Measurements from ENCODE around the gene UBA52. TPM values are rescaled to one million over a fixed set of nuclear protein-coding genes. Genes with fewer than 3 reads are reported as not detected.

UBA52 gene
- total and polyA plus RNA-seq, 3 experiments from 2014 or later, result 1,487 to 1,700 (median 1,684) TPM

DNA sequence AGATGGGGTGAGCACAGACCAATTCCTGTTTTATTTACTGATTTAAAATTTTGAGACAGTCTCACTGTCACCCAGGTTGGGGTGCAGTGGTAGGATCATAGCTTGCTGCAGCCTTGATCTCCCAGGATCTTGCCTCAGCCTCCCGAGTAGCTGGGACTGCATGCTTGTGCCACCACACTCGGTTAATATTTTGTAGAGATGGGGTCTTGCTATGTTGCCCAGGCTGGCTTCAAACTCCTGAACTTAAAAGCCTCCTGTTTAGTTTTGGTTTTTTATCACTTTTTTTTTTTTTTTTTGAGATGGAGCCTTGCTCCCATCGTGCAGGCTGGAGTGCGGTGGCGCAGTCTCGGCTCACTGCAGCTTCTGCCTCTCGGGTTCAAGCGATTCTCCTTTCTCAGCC is 4.7 kb downstream of the UBA52 start:
- peaks cover 18% of the 10 kb centered on the region for H3K4me1 ChIP-seq (ENCODE audit: insufficient read depth, low read length)
- no peak overlapping the region for H3K27ac ChIP-seq (ENCODE audit: low read depth, low read length)
- peak overlapping the region in 1 of 8 donors; percentile 66 for H3K27ac Mint-ChIP-seq
- H3K9me3 Mint-ChIP-seq, result no peaks in the 10 kb centered on the region
- CTCF ChIA-PET, result interaction anchor here (1.0 to 1.2 kb wide), 3 partner anchors 10 to 17 kb away, joined by 3 to 4 read pairs (median 3); no protein-coding TSS in a partner anchor
- DNase-seq, result no peak
- peaks cover 0 to 63% (median 15%) of the 10 kb centered on the region in 3 donors for H3K36me3 Mint-ChIP-seq
- no peaks in the 10 kb centered on the region for H3K9me3 ChIP-seq (ENCODE audit: low read length)
- peaks cover 32% of the 10 kb centered on the region for H3K36me3 ChIP-seq (ENCODE audit: insufficient read depth, low read length)
- peaks cover 16 to 30% (median 17%) of the 10 kb centered on the region in 3 donors for H3K4me1 Mint-ChIP-seq
- H3K27me3 ChIP-seq (ENCODE audit: insufficient read depth, low read length, poor library complexity, severe bottlenecking), result no peaks in the 10 kb centered on the region
- no peak overlapping the region for H3K4me3 Mint-ChIP-seq
- no peaks in the 10 kb centered on the region for H3K27me3 Mint-ChIP-seq
- no peak overlapping the region for H3K4me3 ChIP-seq (ENCODE audit: low read length)
- POLR2A ChIA-PET, result interaction anchor here (1.2 kb wide), 1 partner anchor 17 kb away, joined by 3 read pairs; no protein-coding TSS in a partner anchor

GRCh38 chr19:18577365-18577914 is 5.8 kb downstream of the UBA52 start:
- peaks cover 7 to 20% (median 11%) of the 10 kb centered on the region in 3 donors for H3K4me1 Mint-ChIP-seq
- H3K36me3 ChIP-seq (ENCODE audit: insufficient read depth, low read length), result peaks cover 32% of the 10 kb centered on the region
- H3K4me1 ChIP-seq (ENCODE audit: insufficient read depth, low read length), result peaks cover 14% of the 10 kb centered on the region
- H3K27ac ChIP-seq (ENCODE audit: low read depth, low read length), result no peak overlapping the region
- H3K36me3 Mint-ChIP-seq, result peaks cover 0 to 55% (median 15%) of the 10 kb centered on the region in 3 donors
- CTCF ChIA-PET, result interaction anchor here (1.1 to 1.4 kb wide), 2 partner anchors 9 to 10 kb away, joined by 3 read pairs; no protein-coding TSS in a partner anchor
- H3K27me3 ChIP-seq (ENCODE audit: insufficient read depth, low read length, poor library complexity, severe bottlenecking), result no peaks in the 10 kb centered on the region
- DNase-seq, result no peak
- peak overlapping the region in 1 of 7 donors; percentile 61 for H3K4me3 Mint-ChIP-seq
- no peaks in the 10 kb centered on the region for H3K9me3 ChIP-seq (ENCODE audit: low read length)
- H3K4me3 ChIP-seq (ENCODE audit: low read length), result no peak overlapping the region
- no peaks in the 10 kb centered on the region for H3K27me3 Mint-ChIP-seq
- no peaks in the 10 kb centered on the region for H3K9me3 Mint-ChIP-seq
- H3K27ac Mint-ChIP-seq, result peak overlapping the region in 3 of 8 donors; percentile 5 to 70 (median 68)
- POLR2A ChIA-PET, result interaction anchor here (0.6 to 1.2 kb wide), 2 partner anchors 16 to 28 kb away, joined by 3 read pairs; no protein-coding TSS in a partner anchor

- Histone ChIP-seq H3K27ac (ENCODE audit: low read depth, low read length) (no peak overlapping the region), H3K9me3 (ENCODE audit: low read length) (no peaks in the 10 kb centered on the region), H3K27me3 (ENCODE audit: insufficient read depth, low read length, poor library complexity, severe bottlenecking) (no peaks in the 10 kb centered on the region), H3K4me1 (ENCODE audit: insufficient read depth, low read length) (peaks cover 2% of the 10 kb centered on the region), H3K36me3 (ENCODE audit: insufficient read depth, low read length) (peaks cover 11% of the 10 kb centered on the region), H3K4me3 (ENCODE audit: low read length) (no peak overlapping the region)
- Mint-ChIP-seq H3K9me3 (no peaks in the 10 kb centered on the region), H3K4me3 (no peak overlapping the region), H3K27ac (no peak overlapping the region), H3K27me3 (no peaks in the 10 kb centered on the region), H3K4me1 (peaks cover under 1 to 1% (median under 1%) of the 10 kb centered on the region in 3 donors), H3K36me3 (peaks cover 0 to 26% (median 6%) of the 10 kb centered on the region in 3 donors)
- no peak for DNase-seq
- CTCF ChIA-PET, result interaction anchor here (1.0 to 2.6 kb wide), 2 partner anchors 9 to 14 kb away, joined by 5 to 10 read pairs; no protein-coding TSS in a partner anchor
- POLR2A ChIA-PET, result interaction anchor here (0.6 to 1.0 kb wide), 2 partner anchors 12 to 23 kb away, joined by 3 to 11 read pairs; no protein-coding TSS in a partner anchor
Measured at GRCh38 chr19:18580311-18580710, 8.7 kb downstream of the UBA52 start.

DNA sequence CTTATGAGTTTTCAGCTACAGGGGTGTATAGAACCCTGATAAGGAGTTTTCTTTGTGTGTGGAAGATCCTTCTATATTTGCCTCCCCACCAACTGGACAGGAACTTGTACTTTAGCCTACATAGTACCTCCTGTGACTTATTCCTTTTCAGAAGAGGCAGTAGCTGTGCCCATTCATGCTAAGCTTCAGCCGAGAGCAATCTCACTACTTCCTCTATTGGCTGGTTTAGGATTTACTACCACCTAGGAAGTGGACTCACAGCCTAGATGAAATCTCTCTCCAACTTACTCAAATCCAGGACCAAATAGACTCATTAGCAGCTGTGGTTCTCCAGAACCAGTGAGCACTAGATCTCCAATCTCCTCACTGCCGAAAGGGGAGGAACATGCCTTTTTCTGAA is 14.6 kb downstream of the UBA52 start:
- Histone ChIP-seq H3K4me3 (ENCODE audit: low read length) (no peak overlapping the region), H3K9me3 (ENCODE audit: low read length) (no peaks in the 10 kb centered on the region), H3K27ac (ENCODE audit: low read depth, low read length) (no peak overlapping the region), H3K36me3 (ENCODE audit: insufficient read depth, low read length) (peaks cover 6% of the 10 kb centered on the region), H3K4me1 (ENCODE audit: insufficient read depth, low read length) (peaks cover 30% of the 10 kb centered on the region), H3K27me3 (ENCODE audit: insufficient read depth, low read length, poor library complexity, severe bottlenecking) (no peaks in the 10 kb centered on the region)
- peak overlapping the region in 2 of 7 donors; percentile 36 to 61 for H3K4me3 Mint-ChIP-seq
- peaks cover 0 to 12% (median 0%) of the 10 kb centered on the region in 3 donors for H3K36me3 Mint-ChIP-seq
- peak overlapping the region in 3 of 8 donors; percentile 11 to 78 (median 17) for H3K27ac Mint-ChIP-seq
- ChIA-PET POLR2A (no interaction called here), CTCF (interaction anchor here (1.0 to 3.7 kb wide), 5 partner anchors 8 to 117 kb away, joined by 3 to 41 read pairs (median 3); partner anchors contain the start of gene UBA52)
- no peak for DNase-seq
- H3K27me3 Mint-ChIP-seq, result peaks cover 0 to 2% of the 10 kb centered on the region in 2 donors
- no peaks in the 10 kb centered on the region for H3K9me3 Mint-ChIP-seq
- H3K4me1 Mint-ChIP-seq, result peaks cover 26 to 38% (median 33%) of the 10 kb centered on the region in 3 donors

DNA sequence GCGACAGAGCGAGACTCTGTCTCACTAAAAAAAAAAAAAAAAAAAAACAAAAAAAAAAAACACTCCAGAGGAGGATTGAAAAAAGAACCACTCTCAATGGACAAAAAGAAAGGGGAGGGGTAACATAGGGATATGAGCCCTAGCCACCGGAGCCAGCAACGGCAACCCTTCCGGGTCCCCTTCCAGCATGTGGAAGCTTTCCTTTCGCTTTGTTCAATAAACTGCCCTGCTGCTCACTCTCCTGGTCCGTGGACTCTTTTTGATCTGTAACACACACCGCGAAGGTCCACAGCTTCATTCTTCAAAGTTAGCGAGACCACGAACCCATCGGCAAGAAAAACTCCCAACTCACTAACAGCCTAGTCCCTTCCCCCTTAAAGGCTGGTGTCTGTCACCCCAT is 15.9 kb downstream of the UBA52 start:
- H3K4me1 ChIP-seq (ENCODE audit: insufficient read depth, low read length), result peaks cover 30% of the 10 kb centered on the region
- H3K4me1 Mint-ChIP-seq, result peaks cover 26 to 41% (median 33%) of the 10 kb centered on the region in 3 donors
- no peaks in the 10 kb centered on the region for H3K9me3 ChIP-seq (ENCODE audit: low read length)
- H3K36me3 ChIP-seq (ENCODE audit: insufficient read depth, low read length), result peaks cover 6% of the 10 kb centered on the region
- peak overlapping the region; percentile 83 for H3K4me3 ChIP-seq (ENCODE audit: low read length)
- peaks cover 0 to 3% of the 10 kb centered on the region in 2 donors for H3K27me3 Mint-ChIP-seq
- no peaks in the 10 kb centered on the region for H3K9me3 Mint-ChIP-seq
- peak overlapping the region in 7 of 8 donors; percentile 29 to 96 (median 91) for H3K27ac Mint-ChIP-seq
- peak overlapping the region in 5 of 7 donors; percentile 35 to 97 (median 88) for H3K4me3 Mint-ChIP-seq
- ChIA-PET CTCF (interaction anchor here (0.9 to 3.7 kb wide), 17 partner anchors 9 to 260 kb away, joined by 3 to 41 read pairs (median 7); partner anchors contain the start of genes ELL, KXD1 and UBA52), POLR2A (interaction anchor here (2.9 kb wide), 1 partner anchor 16 kb away, joined by 39 read pairs; the partner anchor contains the start of gene UBA52)
- H3K36me3 Mint-ChIP-seq, result peaks cover 0 to 20% (median 0%) of the 10 kb centered on the region in 3 donors
- H3K27ac ChIP-seq (ENCODE audit: low read depth, low read length), result peak overlapping the region; percentile 87
- no peaks in the 10 kb centered on the region for H3K27me3 ChIP-seq (ENCODE audit: insufficient read depth, low read length, poor library complexity, severe bottlenecking)
- DNase-seq, result no peak

DNA sequence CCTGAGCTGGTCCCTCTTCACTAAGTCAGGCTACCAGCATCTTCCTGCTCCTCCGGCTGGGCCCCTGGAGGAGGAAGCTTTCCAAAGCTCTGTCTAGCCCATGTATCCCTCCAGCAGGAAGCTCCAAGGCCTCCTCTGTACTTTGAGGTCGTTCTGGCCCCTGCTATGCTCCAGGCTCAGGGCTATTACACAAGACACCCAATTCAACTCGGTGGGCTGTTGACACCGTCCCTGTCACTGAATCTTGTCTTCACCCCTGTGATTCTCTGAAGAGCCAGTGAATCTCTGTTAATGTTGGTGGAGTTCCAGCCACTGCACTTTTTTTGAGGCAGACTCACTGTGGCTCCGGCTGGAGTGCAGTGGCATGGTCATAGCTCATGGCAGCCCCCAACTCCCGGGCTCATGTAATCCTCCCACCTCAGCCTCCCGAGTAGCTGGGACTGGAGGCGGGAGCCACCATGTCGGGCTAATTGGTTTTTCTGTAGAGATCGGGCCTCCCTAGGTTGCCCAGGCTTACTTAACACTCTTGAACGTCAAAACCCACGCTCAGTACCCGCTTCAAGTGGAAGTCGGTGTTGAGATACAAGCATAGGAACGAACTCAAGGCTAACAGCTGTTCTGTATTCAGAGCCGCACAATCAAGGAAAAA is 16.4 kb downstream of the UBA52 start:
- H3K4me1 Mint-ChIP-seq, result peaks cover 26 to 41% (median 33%) of the 10 kb centered on the region in 3 donors
- peak overlapping the region; percentile 83 for H3K4me3 ChIP-seq (ENCODE audit: low read length)
- no peaks in the 10 kb centered on the region for H3K9me3 ChIP-seq (ENCODE audit: low read length)
- peak overlapping the region; percentile 87 for H3K27ac ChIP-seq (ENCODE audit: low read depth, low read length)
- peaks cover 0 to 21% (median 0%) of the 10 kb centered on the region in 3 donors for H3K36me3 Mint-ChIP-seq
- ChIA-PET CTCF (interaction anchor here (0.6 to 3.7 kb wide), 28 partner anchors 10 to 309 kb away, joined by 3 to 41 read pairs (median 5); partner anchors contain the start of genes ELL, FKBP8, KXD1 and UBA52), POLR2A (interaction anchor here (1.6 to 2.9 kb wide), 8 partner anchors 16 to 331 kb away, joined by 5 to 39 read pairs (median 10); partner anchors contain the start of genes COPE, DDX49, ELL and FKBP8)
- H3K4me3 Mint-ChIP-seq, result peak overlapping the region; percentile 88 to 97 (median 91)
- DNase-seq, result no peak
- peaks cover 6% of the 10 kb centered on the region for H3K36me3 ChIP-seq (ENCODE audit: insufficient read depth, low read length)
- peaks cover 0 to 3% of the 10 kb centered on the region in 2 donors for H3K27me3 Mint-ChIP-seq
- no peaks in the 10 kb centered on the region for H3K9me3 Mint-ChIP-seq
- H3K4me1 ChIP-seq (ENCODE audit: insufficient read depth, low read length), result peaks cover 30% of the 10 kb centered on the region
- peak overlapping the region; percentile 87 to 96 (median 92) for H3K27ac Mint-ChIP-seq
- no peaks in the 10 kb centered on the region for H3K27me3 ChIP-seq (ENCODE audit: insufficient read depth, low read length, poor library complexity, severe bottlenecking)

- peaks cover 0 to 21% (median 0%) of the 10 kb centered on the region in 3 donors for H3K36me3 Mint-ChIP-seq
- H3K36me3 ChIP-seq (ENCODE audit: insufficient read depth, low read length), result peaks cover 6% of the 10 kb centered on the region
- peak within 1 kb of the TSS; percentile 87 for H3K27ac ChIP-seq (ENCODE audit: low read depth, low read length)
- CTCF ChIA-PET, result interaction anchor here (0.6 to 3.7 kb wide), 40 partner anchors 8 to 310 kb away, joined by 3 to 41 read pairs (median 4); partner anchors contain the start of genes ELL, FKBP8, KXD1 and UBA52
- peak; percentile 80 to 93 (median 84) for DNase-seq
- H3K4me3 Mint-ChIP-seq, result peak within 1 kb of the TSS; percentile 88 to 97 (median 91)
- no peaks in the 10 kb centered on the region for H3K9me3 Mint-ChIP-seq
- H3K27ac Mint-ChIP-seq, result peak within 1 kb of the TSS; percentile 90 to 96 (median 93)
- H3K4me1 Mint-ChIP-seq, result peaks cover 29 to 45% (median 37%) of the 10 kb centered on the region in 3 donors
- no peaks in the 10 kb centered on the region for H3K9me3 ChIP-seq (ENCODE audit: low read length)
- POLR2A ChIA-PET, result interaction anchor here (0.5 to 2.9 kb wide), 15 partner anchors 16 to 331 kb away, joined by 3 to 39 read pairs (median 6); partner anchors contain the start of genes COPE, DDX49, ELL and FKBP8
- peaks cover 30% of the 10 kb centered on the region for H3K4me1 ChIP-seq (ENCODE audit: insufficient read depth, low read length)
- peaks cover 0 to 3% of the 10 kb centered on the region in 2 donors for H3K27me3 Mint-ChIP-seq
- peak within 1 kb of the TSS; percentile 83 for H3K4me3 ChIP-seq (ENCODE audit: low read length)
- H3K27me3 ChIP-seq (ENCODE audit: insufficient read depth, low read length, poor library complexity, severe bottlenecking), result no peaks in the 10 kb centered on the region
Measured at GRCh38 chr19:18588611-18589379, 17.1 kb downstream of the UBA52 start, which contains the start of gene REX1BD. REX1BD (plus strand) TSS chr19:18588798; CDS start chr19:18588802, 4 bp downstream.

All from CD8-positive, alpha-beta memory T cell (primary cell).